ENCODE measurements around the gene HYAL2.
"Not testable (repeated sequence)": the region's sequence is repeated elsewhere in the genome, so short reads cannot be mapped to it uniquely, and the experiment has no call there.

HYAL2 gene

GRCh38 chr3:50292159-50293078, 30.1 kb downstream of the HYAL2 start, which contains the start of gene IFRD2:
Gene IFRD2 (minus strand): TSS chr3:50292429. CDS start chr3:50292274, 155 bp downstream.
- peak; percentile 85 to 89 for DNase-seq (ENCODE audit: low read depth in 2 of 2)

- DNase-seq (ENCODE audit: low read depth in 2 of 2) = no peak
Observed at GRCh38 chr3:50290161-50290641, 32.3 kb downstream of the HYAL2 start.

DNA sequence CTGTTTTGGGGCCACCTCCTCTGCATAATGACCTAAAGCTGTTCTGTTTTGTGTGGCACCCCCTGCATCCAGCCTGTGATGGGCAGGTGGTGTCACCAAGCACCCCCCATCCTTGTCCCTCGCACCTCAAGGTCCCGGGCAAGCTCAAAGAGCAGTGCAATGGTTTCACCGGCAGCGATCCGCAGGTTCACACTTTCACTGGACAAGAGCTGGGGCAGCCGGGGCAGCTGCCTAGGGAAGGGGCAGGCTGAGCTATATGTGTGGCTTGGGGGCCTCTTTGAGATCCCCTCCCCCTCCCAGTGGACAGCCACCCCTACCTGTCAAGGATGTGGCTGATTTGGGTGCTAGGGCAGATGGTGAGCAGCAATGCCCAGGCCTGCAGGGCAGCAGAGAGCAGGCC, 33.4 kb downstream of the HYAL2 start:
- DNase-seq (ENCODE audit: low read depth in 2 of 2) = no peak

GRCh38 chr3:50288387-50289007, 34.0 kb downstream of the HYAL2 start:
- no peak for DNase-seq (ENCODE audit: low read depth in 2 of 2)

DNA sequence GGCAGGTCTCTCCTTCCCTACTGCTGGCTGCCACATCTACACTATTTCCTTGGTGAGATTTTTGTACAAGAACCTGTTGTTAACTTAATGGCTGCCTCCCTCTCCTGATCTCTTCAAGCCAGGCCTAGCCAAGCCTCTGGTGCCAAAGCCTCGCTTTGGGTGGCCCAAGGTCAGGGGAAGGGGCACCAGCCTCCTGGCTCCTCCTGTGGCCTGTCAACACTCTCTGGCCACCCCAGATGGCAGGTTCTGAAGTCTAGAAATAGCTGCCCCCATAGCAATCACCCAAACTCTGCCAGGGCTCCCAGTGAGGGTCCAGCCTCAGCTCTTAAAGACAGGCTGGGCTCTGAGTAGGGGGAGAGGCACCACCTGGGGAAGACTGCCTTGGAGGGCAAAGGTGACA, 35.3 kb downstream of the HYAL2 start:
- no peak for DNase-seq (ENCODE audit: low read depth in 2 of 2)

GRCh38 chr3:50286322-50287227, 36.0 kb downstream of the HYAL2 start:
- DNase-seq (ENCODE audit: low read depth in 2 of 2) = no peak

DNA sequence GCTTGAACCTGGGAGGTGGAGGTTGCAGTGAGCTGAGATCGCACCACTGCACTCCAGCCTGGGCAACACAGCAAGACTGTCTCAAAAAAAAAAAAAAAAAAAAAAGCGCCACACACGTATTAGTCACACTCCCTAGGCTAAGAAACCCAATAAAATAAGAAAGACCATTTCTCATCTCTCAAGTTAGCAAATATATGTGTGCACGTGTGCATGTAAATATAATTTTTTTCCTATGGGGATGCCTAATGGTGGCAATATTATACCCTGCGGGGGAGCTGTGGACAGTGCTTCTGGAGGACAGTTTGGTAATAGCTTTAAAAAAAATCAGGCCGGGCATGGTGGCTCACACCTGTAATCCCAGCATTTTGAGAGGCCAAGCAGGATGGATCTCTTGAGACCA, 38.4 kb downstream of the HYAL2 start:
- DNase-seq (ENCODE audit: low read depth in 2 of 2) = not testable (repeated sequence)

DNA sequence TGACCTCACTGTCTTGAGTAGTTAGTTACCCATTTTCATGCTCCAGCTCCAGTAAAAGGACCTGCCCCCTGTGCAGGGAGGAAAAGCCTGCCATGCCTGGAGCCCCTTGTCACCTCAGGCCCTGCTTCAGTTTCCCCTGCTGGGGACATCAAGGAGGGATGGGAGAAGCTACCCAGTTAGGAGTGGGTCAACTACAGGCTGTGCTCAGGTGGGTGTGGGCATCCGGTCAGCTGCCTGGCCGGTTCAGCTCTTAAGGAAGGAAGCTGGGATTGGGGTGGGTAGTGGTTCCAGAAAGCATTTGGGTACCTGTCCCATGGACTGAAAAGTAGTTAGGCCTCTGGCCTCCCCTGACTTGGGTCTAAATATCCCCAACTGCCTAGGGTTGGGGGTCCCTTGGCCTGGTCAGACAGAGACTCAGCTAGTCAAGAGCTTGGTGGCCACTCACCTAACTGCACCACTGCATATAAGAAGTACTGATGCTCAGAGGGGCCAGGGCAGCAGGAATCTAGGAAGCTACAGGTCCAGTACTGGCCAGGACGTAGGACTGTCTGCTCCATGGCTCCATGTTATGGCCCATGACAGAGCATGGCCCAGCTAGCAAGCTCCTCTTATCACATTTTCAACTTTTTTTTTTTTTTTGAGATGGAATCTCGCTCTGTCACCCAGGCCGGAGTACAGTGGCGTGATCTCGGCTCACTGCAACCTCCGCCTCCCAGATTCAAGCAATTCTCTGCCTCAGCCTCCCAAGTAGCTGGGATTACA, 43.1 kb downstream of the HYAL2 start:
- DNase-seq (ENCODE audit: low read depth in 2 of 2) = no peak

- no peak for DNase-seq (ENCODE audit: low read depth in 2 of 2)
Observed at GRCh38 chr3:50278880-50279224, 43.7 kb downstream of the HYAL2 start, which contains the start of gene LSMEM2. Gene LSMEM2 (plus strand): TSS chr3:50279087. CDS start chr3:50279114, 27 bp downstream.

DNA sequence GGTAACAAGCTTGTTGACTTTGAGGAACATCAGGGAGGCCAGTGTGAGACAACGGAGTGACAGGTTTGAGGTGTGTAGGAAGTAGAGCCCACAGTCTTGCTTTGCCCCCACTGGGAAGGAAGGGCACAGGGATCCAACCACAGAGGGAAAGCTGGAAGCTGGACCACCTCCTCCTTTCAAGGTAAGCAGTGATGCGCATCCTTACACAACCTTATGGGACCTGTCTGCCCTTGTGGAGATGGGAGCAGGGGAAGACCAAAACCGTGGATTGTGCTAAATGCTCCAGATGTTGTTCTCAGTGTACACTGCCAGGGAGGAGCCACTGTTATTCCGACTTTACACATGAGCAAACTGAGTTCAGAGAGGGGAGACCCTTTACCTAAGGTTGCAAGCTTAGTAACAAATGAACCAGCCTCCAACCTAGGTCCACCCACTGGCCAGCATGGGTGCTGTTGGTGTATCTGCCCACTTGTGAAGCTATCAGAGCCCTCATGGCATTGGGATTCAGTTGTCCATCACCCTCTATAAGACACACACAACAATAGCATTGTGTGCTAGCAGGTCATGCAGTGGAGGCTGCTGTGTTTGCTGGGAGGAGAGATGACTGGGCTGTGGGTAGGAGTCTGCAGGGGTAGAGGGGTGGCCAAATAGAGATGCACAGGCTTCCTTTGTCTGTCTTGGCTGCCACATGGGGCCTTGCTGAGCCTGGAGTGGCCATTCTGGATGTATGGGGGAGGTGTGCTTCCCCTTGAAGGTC, 44.2 kb downstream of the HYAL2 start:
- DNase-seq (ENCODE audit: low read depth in 2 of 2) = no peak

DNA sequence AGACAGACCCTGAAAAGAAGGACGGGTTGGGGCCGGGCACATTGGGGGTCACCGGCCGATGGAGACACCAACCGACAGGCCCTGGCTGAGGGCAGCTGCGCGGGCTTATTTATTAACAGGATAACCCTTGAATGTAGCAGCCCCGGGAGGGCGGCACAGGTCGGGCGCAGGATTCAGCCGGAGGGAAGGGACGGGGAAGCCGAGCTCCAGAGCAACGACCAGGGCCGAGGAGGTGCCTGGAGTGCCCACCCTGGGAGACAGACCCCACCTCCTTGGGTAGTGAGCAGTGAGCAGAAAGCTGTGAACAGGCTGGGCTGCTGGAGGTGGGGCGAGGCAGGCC, 45.8 kb downstream of the HYAL2 start:
- no peak for DNase-seq (ENCODE audit: low read depth in 2 of 2)

- DNase-seq (ENCODE audit: low read depth in 2 of 2) = no peak
Observed at GRCh38 chr3:50275996-50276761, 46.4 kb downstream of the HYAL2 start.

DNA sequence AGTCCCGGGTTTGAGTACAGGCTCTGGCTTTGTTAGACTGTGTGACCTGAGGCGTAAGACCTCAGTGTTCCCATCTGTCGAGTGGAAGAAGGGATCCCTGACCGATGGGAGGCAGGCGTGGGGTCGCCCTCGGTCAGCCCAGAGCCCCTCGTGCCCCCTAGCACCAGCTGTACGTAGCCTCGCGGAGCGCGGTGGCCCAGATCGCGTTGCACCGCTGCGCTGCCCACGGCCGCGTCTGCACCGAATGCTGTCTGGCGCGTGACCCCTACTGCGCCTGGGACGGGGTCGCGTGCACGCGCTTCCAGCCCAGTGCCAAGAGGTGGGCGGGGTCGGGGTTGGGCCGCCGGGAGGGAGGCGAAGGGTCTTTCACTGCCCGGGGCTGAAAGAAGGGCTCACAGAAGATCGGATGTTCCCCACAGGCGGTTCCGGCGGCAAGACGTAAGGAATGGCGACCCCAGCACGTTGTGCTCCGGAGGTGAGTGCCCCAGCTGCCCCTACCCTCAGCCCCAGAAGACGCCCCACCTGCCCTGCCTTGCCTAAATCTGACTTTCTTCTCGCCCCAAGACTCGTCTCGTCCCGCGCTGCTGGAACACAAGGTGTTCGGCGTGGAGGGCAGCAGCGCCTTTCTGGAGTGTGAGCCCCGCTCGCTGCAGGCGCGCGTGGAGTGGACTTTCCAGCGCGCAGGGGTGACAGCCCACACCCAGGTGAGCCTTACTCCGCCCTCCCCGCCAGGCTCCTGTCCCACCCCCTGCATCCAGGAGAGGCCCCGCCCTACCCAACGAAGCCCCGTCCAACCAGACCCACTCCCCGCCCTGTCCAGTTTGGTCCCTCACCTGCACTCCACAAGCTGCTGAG, 47.2 kb downstream of the HYAL2 start:
- no peak for DNase-seq (ENCODE audit: low read depth in 2 of 2)

DNA sequence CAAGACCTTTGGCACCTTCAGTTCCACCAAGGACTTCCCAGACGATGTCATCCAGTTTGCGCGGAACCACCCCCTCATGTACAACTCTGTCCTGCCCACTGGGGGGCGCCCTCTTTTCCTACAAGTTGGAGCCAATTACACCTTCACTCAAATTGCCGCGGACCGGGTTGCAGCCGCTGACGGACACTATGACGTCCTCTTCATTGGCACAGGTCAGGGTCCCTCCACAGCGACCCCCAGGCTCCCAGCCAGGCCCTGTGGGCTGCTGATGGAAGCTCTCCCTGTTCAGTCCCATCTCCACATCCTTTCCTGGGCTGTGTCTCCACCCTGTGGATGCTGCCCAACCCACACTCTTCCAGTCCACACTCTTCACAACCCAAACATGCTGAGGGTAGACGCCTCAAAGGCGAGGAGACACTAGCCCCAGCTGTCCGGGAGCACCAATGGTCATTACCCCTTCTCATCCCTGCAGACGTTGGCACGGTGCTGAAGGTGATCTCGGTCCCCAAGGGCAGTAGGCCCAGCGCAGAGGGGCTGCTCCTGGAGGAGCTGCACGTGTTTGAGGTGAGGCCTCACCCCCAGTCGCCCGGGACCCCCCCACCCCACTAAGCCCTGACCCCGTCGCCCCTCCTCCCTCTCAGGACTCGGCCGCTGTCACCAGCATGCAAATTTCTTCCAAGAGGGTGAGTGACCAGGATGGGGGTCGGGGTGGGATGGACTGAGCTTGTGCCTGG, 48.0 kb downstream of the HYAL2 start:
- DNase-seq (ENCODE audit: low read depth in 2 of 2) = peak; percentile 22 to 62

DNA sequence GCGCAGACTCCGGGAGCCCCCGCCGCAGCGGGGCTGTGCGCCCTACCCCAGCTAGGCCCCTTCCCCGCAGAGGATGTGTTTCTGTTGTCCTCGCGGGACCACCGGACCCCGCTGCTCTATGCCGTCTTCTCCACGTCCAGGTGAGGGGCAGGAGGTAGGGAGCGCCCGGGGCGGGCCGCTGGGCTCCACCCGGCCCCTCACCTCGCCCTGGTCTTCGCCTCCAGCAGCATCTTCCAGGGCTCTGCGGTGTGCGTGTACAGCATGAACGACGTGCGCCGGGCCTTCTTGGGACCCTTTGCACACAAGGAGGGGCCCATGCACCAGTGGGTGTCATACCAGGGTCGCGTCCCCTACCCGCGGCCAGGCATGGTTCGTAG, 48.9 kb downstream of the HYAL2 start:
- DNase-seq (ENCODE audit: low read depth in 2 of 2) = no peak

- peak; percentile 75 to 78 for DNase-seq (ENCODE audit: low read depth in 2 of 2)
Observed at GRCh38 chr3:50272911-50273688, 49.4 kb downstream of the HYAL2 start.

- not testable (repeated sequence) for DNase-seq (ENCODE audit: low read depth in 2 of 2)
Observed at GRCh38 chr3:50272538-50272910, 50.0 kb downstream of the HYAL2 start.
